Smooth muscle cell of the brain vasculature (primary cell): ENCODE data around the gene CCIN.

Experiments used
- DNase-seq: peaks from one replicate; pipeline ENCODE4 v3.0.0-alpha.2; 2012; ENCODE audit warnings: low read depth, low spot score

The CCIN gene

GRCh38 chr9:36189976-36190375 lies 20.8 kb downstream of the CCIN start:
- DNase-seq, result no peak

- DNase-seq, result peak; percentile 94
Observed at GRCh38 chr9:36190388-36191289, 21.5 kb downstream of the CCIN start, which contains the start of gene CLTA. Gene CLTA, plus strand, starts transcription at chr9:36190921. Its CDS starts 136 bp downstream, at chr9:36191057.

- no peak for DNase-seq
Observed at GRCh38 chr9:36191290-36191645, 22.1 kb downstream of the CCIN start.

- DNase-seq, result no peak
Observed at GRCh38 chr9:36191686-36192085, 22.5 kb downstream of the CCIN start.

- no peak for DNase-seq
Observed at GRCh38 chr9:36192196-36192595, 23.0 kb downstream of the CCIN start.

GRCh38 chr9:36193023-36193422 lies 23.8 kb downstream of the CCIN start:
- DNase-seq, result no peak

GRCh38 chr9:36194326-36195000 lies 25.3 kb downstream of the CCIN start:
- no peak for DNase-seq

- DNase-seq, result no peak
Observed at GRCh38 chr9:36204906-36205547, 35.8 kb downstream of the CCIN start.

- no peak for DNase-seq
Observed at GRCh38 chr9:36207016-36207415, 37.8 kb downstream of the CCIN start.

GRCh38 chr9:36207546-36208012 lies 38.4 kb downstream of the CCIN start:
- DNase-seq, result no peak

GRCh38 chr9:36208521-36209253 lies 39.5 kb downstream of the CCIN start:
- no peak for DNase-seq

GRCh38 chr9:36210722-36211121 lies 41.5 kb downstream of the CCIN start:
- DNase-seq, result no peak

GRCh38 chr9:36211510-36211909 lies 42.3 kb downstream of the CCIN start:
- DNase-seq, result no peak

GRCh38 chr9:36213387-36213786 lies 44.2 kb downstream of the CCIN start:
- no peak for DNase-seq

- DNase-seq, result no peak
Observed at GRCh38 chr9:36213989-36214388, 44.8 kb downstream of the CCIN start.

- DNase-seq, result no peak
Observed at GRCh38 chr9:36214571-36214970, 45.4 kb downstream of the CCIN start.

GRCh38 chr9:36217256-36217968 lies 48.2 kb downstream of the CCIN start:
- no peak for DNase-seq

- DNase-seq, result no peak
Observed at GRCh38 chr9:36218011-36218410, 48.8 kb downstream of the CCIN start.

- no peak for DNase-seq
Observed at GRCh38 chr9:36218411-36218901, 49.3 kb downstream of the CCIN start.
